ENCODE measurements around the gene HOXB1.

HOXB1 gene

GRCh38 chr17:48550502-48551213 lies 19.8 kb upstream of the HOXB1 start:
- in situ Hi-C loops (cut with HindIII; ENCODE audit: low sequenced_read_pairs), result no loop called here
- TF ChIP-seq CTCF (IDR thresholded peaks at IDR 0.05; ENCODE audit: low read depth, low read length, missing control alignments), result peak; percentile 52
- H3K4me3 ChIP-seq (ENCODE audit: low read depth, low read length), result peak overlapping the region; percentile 35

GRCh38 chr17:48549914-48550501 lies 19.2 kb upstream of the HOXB1 start:
- TF ChIP-seq CTCF (IDR thresholded peaks at IDR 0.05; ENCODE audit: low read depth, low read length, missing control alignments), result no peak
- peak overlapping the region; percentile 35 for H3K4me3 ChIP-seq (ENCODE audit: low read depth, low read length)
- DNase-seq (ENCODE audit: low read depth), result no peak
- in situ Hi-C loops (cut with HindIII; ENCODE audit: low sequenced_read_pairs), result no loop called here

More at GRCh38 chr17:48550502-48551213, 19.8 kb upstream of the HOXB1 start:
- no peak for DNase-seq (ENCODE audit: low read depth)

- no peak for TF ChIP-seq CTCF (IDR thresholded peaks at IDR 0.05; ENCODE audit: low read depth, low read length, missing control alignments)
- no peak for DNase-seq (ENCODE audit: low read depth)
- H3K4me3 ChIP-seq (ENCODE audit: low read depth, low read length), result no peak overlapping the region
- in situ Hi-C loops (cut with HindIII; ENCODE audit: low sequenced_read_pairs), result no loop called here
These were observed 18.4 kb upstream of the HOXB1 start for GRCh38 chr17:48549281-48549630.

- DNase-seq (ENCODE audit: low read depth), result no peak
- in situ Hi-C loops (cut with HindIII; ENCODE audit: low sequenced_read_pairs), result no loop called here
- H3K4me3 ChIP-seq (ENCODE audit: low read depth, low read length), result no peak overlapping the region
- TF ChIP-seq CTCF (IDR thresholded peaks at IDR 0.05; ENCODE audit: low read depth, low read length, missing control alignments), result no peak
These were observed 17.9 kb upstream of the HOXB1 start for GRCh38 chr17:48548523-48549280.

- H3K4me3 ChIP-seq (ENCODE audit: low read depth, low read length), result peak overlapping the region; percentile 38
- in situ Hi-C loops (cut with HindIII; ENCODE audit: low sequenced_read_pairs), result no loop called here
- DNase-seq (ENCODE audit: low read depth), result peak; percentile 70
These were observed 17.2 kb upstream of the HOXB1 start for GRCh38 chr17:48547808-48548522.

More at GRCh38 chr17:48547808-48548522, 17.2 kb upstream of the HOXB1 start:
- no peak for TF ChIP-seq CTCF (IDR thresholded peaks at IDR 0.05; ENCODE audit: low read depth, low read length, missing control alignments)
